ENCODE data around the gene PLEKHH3. TPM values are rescaled to one million over a fixed set of nuclear protein-coding genes. Genes with fewer than 3 reads are reported as not detected.

The PLEKHH3 gene
- total RNA-seq = 3.7 TPM

GRCh38 chr17:42676424-42677011 lies at the start of gene PLEKHH3:
Gene PLEKHH3, minus strand, starts transcription at chr17:42676994. Its CDS starts 431 bp downstream, at chr17:42676563.

DNA sequence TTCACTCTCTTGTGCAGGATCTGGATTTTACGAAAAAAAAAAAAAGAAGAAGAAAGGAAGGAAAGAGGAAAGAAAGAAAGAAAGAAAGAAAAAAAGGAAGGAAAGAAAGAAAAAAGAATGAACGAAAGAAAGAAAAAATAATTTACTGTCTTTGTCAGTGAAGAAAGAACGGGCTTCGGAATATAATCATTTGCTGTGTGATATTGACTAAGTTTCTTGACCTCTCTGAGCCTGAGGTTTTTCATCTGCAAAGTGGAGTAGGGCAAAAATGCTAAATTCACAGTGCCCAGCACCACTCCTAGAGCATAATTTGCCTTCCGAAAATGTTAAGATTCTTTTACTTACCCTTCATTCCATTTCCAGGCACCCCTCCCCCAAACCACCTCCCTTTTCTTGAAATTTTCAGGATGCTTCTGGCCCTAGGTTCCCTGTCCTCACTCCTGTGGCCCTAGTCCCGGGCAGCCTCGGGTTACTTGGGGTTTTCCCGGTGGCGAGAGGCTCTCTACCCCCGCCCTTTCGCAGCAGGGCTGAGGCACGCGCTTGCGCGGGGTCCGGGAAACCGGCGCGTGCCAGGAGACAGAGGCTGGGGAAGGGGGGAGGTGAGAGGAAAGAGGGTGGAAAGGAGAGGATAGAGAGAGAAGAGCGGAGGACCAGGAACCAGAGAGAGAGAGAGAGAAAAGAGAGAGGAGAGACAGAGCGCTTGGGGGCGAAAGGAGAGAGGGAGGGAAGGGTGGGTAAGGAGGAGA lies 5.4 kb upstream of the PLEKHH3 start, which contains the start of gene CNTNAP1:
CNTNAP1 (plus strand) TSS at position 556 of the 746 bp plus-strand sequence. CDS start 299 bp downstream, outside the sequence.

GRCh38 chr17:42659079-42659931 lies 17.5 kb downstream of the PLEKHH3 start, which contains the start of gene TUBG2:
Gene TUBG2, plus strand, starts transcription at chr17:42659284. Its CDS starts 220 bp downstream, at chr17:42659504.

Small RNAs within 50 kb of the gene (small RNA-seq; reads per million reads assigned to genes)
- 0.08 reads per million for gene MIR6780A

Other genes starting within 250 kb of the PLEKHH3 start
- 360 TPM for gene ATP6V0A1, start 218.1 kb downstream of the PLEKHH3 start, total RNA-seq
- 11.1 TPM for gene NAGLU, start 140.8 kb downstream of the PLEKHH3 start, total RNA-seq
- 0.92 TPM for gene HSD17B1, start 124.1 kb downstream of the PLEKHH3 start, total RNA-seq
- gene COASY, start 114.8 kb downstream of the PLEKHH3 start, total RNA-seq = 6.7 TPM
- gene MLX, start 109.9 kb downstream of the PLEKHH3 start, total RNA-seq = 30.0 TPM
- 6.9 TPM for gene PSMC3IP, start 99.3 kb downstream of the PLEKHH3 start, total RNA-seq
- gene RETREG3, start 67.6 kb downstream of the PLEKHH3 start, total RNA-seq = 49.6 TPM
- 24.9 TPM for gene TUBG1, start 67.3 kb downstream of the PLEKHH3 start, total RNA-seq
- gene TUBG2, start 17.7 kb downstream of the PLEKHH3 start, total RNA-seq = 16.6 TPM
- gene CCR10, start 4.8 kb upstream of the PLEKHH3 start, total RNA-seq = 2.1 TPM
- 31.6 TPM for gene CNTNAP1, start 5.5 kb upstream of the PLEKHH3 start, total RNA-seq
- gene EZH1, start 68.0 kb upstream of the PLEKHH3 start, total RNA-seq = 35.5 TPM
- 16.6 TPM for gene RAMP2, start 84.2 kb upstream of the PLEKHH3 start, total RNA-seq
- gene VPS25, start 96.5 kb upstream of the PLEKHH3 start, total RNA-seq = 39.2 TPM
- 0.69 TPM for gene WNK4, start 103.6 kb upstream of the PLEKHH3 start, total RNA-seq
- 99.9 TPM for gene COA3, start 121.7 kb upstream of the PLEKHH3 start, total RNA-seq
- 0.92 TPM for gene CNTD1, start 121.9 kb upstream of the PLEKHH3 start, total RNA-seq
- gene BECN1, start 147.3 kb upstream of the PLEKHH3 start, total RNA-seq = 73.1 TPM
- gene PSME3, start 156.4 kb upstream of the PLEKHH3 start, total RNA-seq = 55.1 TPM
- 1.2 TPM for gene AOC2, start 167.6 kb upstream of the PLEKHH3 start, total RNA-seq
- gene AOC3, start 174.2 kb upstream of the PLEKHH3 start, total RNA-seq = 0.46 TPM
- gene G6PC1, start 223.8 kb upstream of the PLEKHH3 start, total RNA-seq = under 0.01 TPM

Measured in diencephalon (tissue), 1 donor.